H9 (cell line): ENCODE measurements around the gene POR. TPM values are rescaled to one million over a fixed set of nuclear protein-coding genes. Genes with fewer than 3 reads are reported as not detected.

Experiments
- DNase-seq: peaks from one replicate; pipeline ENCODE4 v3.0.0-alpha.2; 2017
- H2AFZ ChIP-seq: one replicate; pipeline ENCODE4 v1.6.1; 2013; ENCODE audit warnings: mild to moderate bottlenecking, low read length, control low read depth, moderate library complexity
- H2AK5ac ChIP-seq: 2 replicates; pipeline ENCODE4 v1.6.1; 2013; ENCODE audit warnings: low read length, control low read depth, mixed read lengths; ENCODE audit not compliant: insufficient read length
- H2BK120ac ChIP-seq: one replicate; pipeline ENCODE4 v1.6.1; 2013; ENCODE audit warnings: low read depth, mild to moderate bottlenecking, low read length, control low read depth, inconsistent platforms; ENCODE audit not compliant: poor library complexity, severe bottlenecking
- H2BK12ac ChIP-seq: 2 replicates; pipeline ENCODE4 v1.6.1; 2013; ENCODE audit warnings: low read length, control low read depth, mixed read lengths, low read depth; ENCODE audit not compliant: insufficient read length
- H2BK15ac ChIP-seq: 2 replicates; pipeline ENCODE4 v1.6.1; 2013; ENCODE audit warnings: low read depth, low read length, control low read depth
- H2BK20ac ChIP-seq: one replicate; pipeline ENCODE4 v1.6.1; 2013; ENCODE audit warnings: low read depth, mild to moderate bottlenecking, low read length, control low read depth, inconsistent platforms; ENCODE audit not compliant: poor library complexity, severe bottlenecking
- H2BK5ac ChIP-seq: 2 replicates; pipeline ENCODE4 v1.6.1; 2013; ENCODE audit warnings: low read length, control low read depth, mixed read lengths; ENCODE audit not compliant: insufficient read length
- H3K14ac ChIP-seq: 2 replicates; pipeline ENCODE4 v1.6.1; 2013; ENCODE audit warnings: low read length, control low read depth; ENCODE audit not compliant: insufficient read depth
- H3K18ac ChIP-seq: 2 replicates; pipeline ENCODE4 v1.6.1; 2013; ENCODE audit warnings: low read depth, mild to moderate bottlenecking, mixed read lengths, low read length, control low read depth; ENCODE audit not compliant: insufficient read length
- H3K23ac ChIP-seq: 2 replicates; pipeline ENCODE4 v1.6.1; 2013; ENCODE audit warnings: low read length, control low read depth, mixed read lengths, low read depth; ENCODE audit not compliant: insufficient read length
- H3K23me2 ChIP-seq: 2 replicates; pipeline ENCODE4 v1.6.1; 2013; ENCODE audit warnings: low read depth, mild to moderate bottlenecking, mixed read lengths, low read length, control low read depth; ENCODE audit not compliant: insufficient read length, poor library complexity, severe bottlenecking
- H3K27ac ChIP-seq: 2 replicates; pipeline ENCODE4 v1.5.1; 2013; ENCODE audit warnings: low read length, control low read depth, mixed read lengths, low read depth; ENCODE audit not compliant: insufficient read length
- H3K27me3 ChIP-seq: 2 replicates; pipeline ENCODE4 v1.6.1; 2013; ENCODE audit warnings: low read length, control low read depth, inconsistent platforms; ENCODE audit not compliant: insufficient read depth
- H3K4ac ChIP-seq: 2 replicates; pipeline ENCODE4 v1.6.1; 2013; ENCODE audit warnings: low read depth, mild to moderate bottlenecking, control low read depth, inconsistent platforms, low read length, moderate library complexity
- H3K4me1 ChIP-seq: 2 replicates; pipeline ENCODE4 v1.6.1; 2013; ENCODE audit warnings: low read length, control low read depth, inconsistent platforms; ENCODE audit not compliant: insufficient read depth
- H3K4me2 ChIP-seq: 2 replicates; pipeline ENCODE4 v1.6.1; 2013; ENCODE audit warnings: low read length, control low read depth, mixed read lengths; ENCODE audit not compliant: insufficient read length, insufficient read depth
- H3K56ac ChIP-seq: 2 replicates; pipeline ENCODE4 v1.6.1; 2013; ENCODE audit warnings: low read depth, mild to moderate bottlenecking, mixed read lengths, low read length, control low read depth; ENCODE audit not compliant: insufficient read length
- H3K79me1 ChIP-seq: 2 replicates; pipeline ENCODE4 v1.6.1; 2013; ENCODE audit warnings: low read depth, mild to moderate bottlenecking, moderate library complexity, low read length, control low read depth, inconsistent platforms; ENCODE audit not compliant: insufficient read depth, poor library complexity, severe bottlenecking
- H3K79me2 ChIP-seq: 2 replicates; pipeline ENCODE4 v1.6.1; 2013; ENCODE audit warnings: low read length, control low read depth, inconsistent platforms; ENCODE audit not compliant: insufficient read depth
- H3K9ac ChIP-seq: 2 replicates; pipeline ENCODE4 v1.6.1; 2013; ENCODE audit warnings: low read length, control low read depth, mixed read lengths; ENCODE audit not compliant: insufficient read length; ENCODE audit errors: extremely low read depth
- H3K9me3 ChIP-seq: one replicate; pipeline ENCODE4 v1.6.1; 2013; ENCODE audit warnings: low read depth, low read length, inconsistent platforms; ENCODE audit not compliant: control insufficient read depth
- H3T11ph ChIP-seq: one replicate; pipeline ENCODE4 v1.6.1; 2013; ENCODE audit warnings: mild to moderate bottlenecking, low read length, control low read depth, inconsistent platforms
- H4K20me1 ChIP-seq: one replicate; pipeline ENCODE4 v1.6.1; 2013; ENCODE audit not compliant: control insufficient read depth, insufficient read length, insufficient read depth
- H4K5ac ChIP-seq: 2 replicates; pipeline ENCODE4 v1.6.1; 2013; ENCODE audit warnings: low read depth, mild to moderate bottlenecking, mixed read lengths, low read length, control low read depth; ENCODE audit not compliant: insufficient read length
- H4K8ac ChIP-seq: replicated peaks from 2 replicates; pipeline ENCODE4 v1.6.1; 2013; ENCODE audit warnings: low read length, control low read depth, mixed read lengths, low read depth; ENCODE audit not compliant: insufficient read length
- H4K91ac ChIP-seq: 2 replicates; pipeline ENCODE4 v1.6.1; 2013; ENCODE audit warnings: low read depth, mild to moderate bottlenecking, moderate library complexity, mixed read lengths, low read length, control low read depth; ENCODE audit not compliant: insufficient read length
- H3K27ac Mint-ChIP-seq, 3 experiments: 2 replicates in 2 of 3; 3 replicates in 1 of 3; pipeline ENCODE4 v1.8.0; 2020 to 2021; ENCODE audit warnings: mixed read lengths in 3 of 3, mild to moderate bottlenecking in 1 of 3, moderate library complexity in 1 of 3
- H3K27me3 Mint-ChIP-seq: 2 replicates; pipeline ENCODE4 v1.8.0; 2021; ENCODE audit warnings: low read depth, mild to moderate bottlenecking, moderate library complexity, mixed read lengths
- H3K36me3 Mint-ChIP-seq, 3 experiments: 2 replicates in 2 of 3; 3 replicates in 1 of 3; pipeline ENCODE4 v1.8.0; 2020 to 2021; ENCODE audit warnings: low read depth in 3 of 3, mixed read lengths in 3 of 3; ENCODE audit not compliant: insufficient read depth in 1 of 3
- H3K4me1 Mint-ChIP-seq, 2 experiments: 2 replicates each; pipeline ENCODE4 v1.8.0; 2020; ENCODE audit warnings: mixed read lengths in 2 of 2
- H3K4me3 Mint-ChIP-seq, 2 experiments: 2 replicates in 1 of 2; 3 replicates in 1 of 2; pipeline ENCODE4 v1.8.0; 2020 to 2021; ENCODE audit warnings: mild to moderate bottlenecking in 2 of 2, mixed read lengths in 2 of 2, moderate library complexity in 1 of 2
- H3K9me3 Mint-ChIP-seq, 2 experiments: 2 replicates in 1 of 2; 3 replicates in 1 of 2; pipeline ENCODE4 v1.8.0; 2020; ENCODE audit warnings: mild to moderate bottlenecking in 2 of 2, mixed read lengths in 2 of 2, moderate library complexity in 1 of 2
- WGBS: extraction: QIAGEN DNeasy Blood & Tissue Kit; methylation state at CpG from one replicate; pipeline ENCODE4 v1.1.7; 2013; ENCODE audit warnings: missing lambda C conversion rate, low lambda C conversion rate, mixed read lengths; ENCODE audit not compliant: insufficient read length; ENCODE audit errors: extremely low coverage; 5-methylcytosine and 5-hydroxymethylcytosine counted together
- total RNA-seq: library from RNA; stranded (reverse); gene quantifications from 2 replicates; pipeline ENCODE4 v1.2.1, GENCODE V29; 2021
- TF ChIP-seq, protein P1 (sequence below): fragments of 200-600 bp; sonication (generic); conservative IDR thresholded peaks from 3 replicates; pipeline ENCODE4 v1.8.0; 2021; ENCODE audit warnings: antibody characterized with exemption, mild to moderate bottlenecking

POR gene
- total RNA-seq, 1 experiment from 2014 or later: 128 TPM

DNA sequence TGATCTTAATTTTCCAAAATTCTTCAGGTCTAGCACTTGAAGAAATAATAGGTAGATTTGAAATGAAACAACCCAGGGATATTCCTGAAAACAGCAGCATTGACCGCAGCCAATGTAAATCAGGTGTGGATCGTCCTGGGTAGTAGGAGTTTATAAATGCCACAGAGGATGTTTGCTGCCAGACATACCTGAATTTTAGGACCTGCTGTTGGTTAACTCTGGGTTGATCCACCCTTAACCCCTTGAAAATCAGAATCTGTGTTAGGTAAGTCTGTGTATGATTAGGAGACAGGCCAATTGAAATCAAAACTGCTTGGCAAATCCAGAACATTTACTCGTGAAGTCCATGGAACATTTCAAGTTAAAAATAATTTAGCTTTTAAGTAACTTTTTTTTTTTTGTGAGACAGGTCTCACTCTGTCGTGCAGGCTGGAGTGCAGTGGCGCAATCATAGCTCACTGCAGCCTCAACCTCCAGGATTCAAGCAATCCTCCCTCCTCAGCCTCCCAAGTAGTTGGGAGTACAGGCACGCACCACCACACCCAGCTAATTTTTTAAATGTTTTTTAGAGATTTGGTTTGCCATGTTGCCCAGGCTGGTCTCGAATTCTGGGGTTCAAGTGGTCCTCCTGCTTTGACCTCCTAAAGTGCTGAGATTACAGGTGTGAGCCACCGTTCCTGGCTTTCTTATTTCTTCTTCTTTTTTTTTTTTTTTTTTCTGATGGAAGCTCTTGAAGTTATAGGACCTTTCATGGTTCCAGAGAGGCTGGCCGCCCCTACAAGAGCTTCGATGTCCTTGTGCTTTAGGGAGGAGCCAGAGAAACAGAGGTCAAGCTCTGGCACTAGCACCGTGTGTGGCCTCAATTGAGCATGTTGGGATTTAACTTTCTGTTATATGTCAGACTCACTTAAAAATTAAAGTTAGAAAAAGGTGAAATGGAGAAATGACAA lies 2.0 kb downstream of the POR start:
- H3K4me3 Mint-ChIP-seq: peak overlapping the region; percentile 83 to 92
- H3K4me2 ChIP-seq: peak overlapping the region; percentile 80

More for the DNA sequence above, 2.0 kb downstream of the POR start:
- Histone ChIP-seq H3K9me3 (no peaks in the 10 kb centered on the region), H3K23me2 (peaks cover 8% of the 10 kb centered on the region), H4K8ac (no peak overlapping the region), H2AK5ac (no peak overlapping the region), H3T11ph (no peak overlapping the region), H3K56ac (no peak overlapping the region), H3K14ac (no peak overlapping the region), H3K79me2 (peaks cover 18% of the 10 kb centered on the region), H2BK15ac (no peak overlapping the region), H2AFZ (no peak overlapping the region), H3K27me3 (no peaks in the 10 kb centered on the region), H3K4ac (no peak overlapping the region), H2BK20ac (no peak overlapping the region), H3K23ac (no peak overlapping the region), H2BK5ac (no peak overlapping the region), H3K18ac (no peak overlapping the region), H2BK120ac (no peak overlapping the region), H3K4me1 (no peaks in the 10 kb centered on the region), H3K9ac (no peak overlapping the region), H3K27ac (no peak overlapping the region), H4K91ac (no peak overlapping the region), H4K5ac (no peak overlapping the region), H4K20me1 (no peaks in the 10 kb centered on the region), H3K79me1 (peaks cover 6% of the 10 kb centered on the region), H2BK12ac (no peak overlapping the region)
- Mint-ChIP-seq H3K9me3 (no peaks in the 10 kb centered on the region; a peak in 1 of 5 replicates), H3K4me1 (peaks cover 34 to 39% of the 10 kb centered on the region in 2 experiments), H3K36me3 (peaks cover 0 to 4% (median 3%) of the 10 kb centered on the region in 3 experiments; a peak in 3 of 7 replicates), H3K27me3 (no peaks in the 10 kb centered on the region; the same call in 1 of the 2 replicates), H3K27ac (no peak overlapping the region)
- WGBS: no CpG with 5 or more reads among the region's 11 CpGs
- DNase-seq: no peak
- TF ChIP-seq, protein P1, sequence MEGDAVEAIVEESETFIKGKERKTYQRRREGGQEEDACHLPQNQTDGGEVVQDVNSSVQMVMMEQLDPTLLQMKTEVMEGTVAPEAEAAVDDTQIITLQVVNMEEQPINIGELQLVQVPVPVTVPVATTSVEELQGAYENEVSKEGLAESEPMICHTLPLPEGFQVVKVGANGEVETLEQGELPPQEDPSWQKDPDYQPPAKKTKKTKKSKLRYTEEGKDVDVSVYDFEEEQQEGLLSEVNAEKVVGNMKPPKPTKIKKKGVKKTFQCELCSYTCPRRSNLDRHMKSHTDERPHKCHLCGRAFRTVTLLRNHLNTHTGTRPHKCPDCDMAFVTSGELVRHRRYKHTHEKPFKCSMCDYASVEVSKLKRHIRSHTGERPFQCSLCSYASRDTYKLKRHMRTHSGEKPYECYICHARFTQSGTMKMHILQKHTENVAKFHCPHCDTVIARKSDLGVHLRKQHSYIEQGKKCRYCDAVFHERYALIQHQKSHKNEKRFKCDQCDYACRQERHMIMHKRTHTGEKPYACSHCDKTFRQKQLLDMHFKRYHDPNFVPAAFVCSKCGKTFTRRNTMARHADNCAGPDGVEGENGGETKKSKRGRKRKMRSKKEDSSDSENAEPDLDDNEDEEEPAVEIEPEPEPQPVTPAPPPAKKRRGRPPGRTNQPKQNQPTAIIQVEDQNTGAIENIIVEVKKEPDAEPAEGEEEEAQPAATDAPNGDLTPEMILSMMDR: no peak
